HUDEP-2 (cell line): ENCODE data around the gene BANP.
"Not testable (repeated sequence)": the region's sequence is repeated elsewhere in the genome, so short reads cannot be mapped to it uniquely, and the experiment has no call there.

ENCODE experiments used
- DNase-seq, 76 experiments: peaks; one replicate each; lab custom pipeline; 2025; ENCODE audit not compliant: unreplicated experiment in 76 of 76; lab: John Stamatoyannopoulos, UW

Gene BANP

DNA sequence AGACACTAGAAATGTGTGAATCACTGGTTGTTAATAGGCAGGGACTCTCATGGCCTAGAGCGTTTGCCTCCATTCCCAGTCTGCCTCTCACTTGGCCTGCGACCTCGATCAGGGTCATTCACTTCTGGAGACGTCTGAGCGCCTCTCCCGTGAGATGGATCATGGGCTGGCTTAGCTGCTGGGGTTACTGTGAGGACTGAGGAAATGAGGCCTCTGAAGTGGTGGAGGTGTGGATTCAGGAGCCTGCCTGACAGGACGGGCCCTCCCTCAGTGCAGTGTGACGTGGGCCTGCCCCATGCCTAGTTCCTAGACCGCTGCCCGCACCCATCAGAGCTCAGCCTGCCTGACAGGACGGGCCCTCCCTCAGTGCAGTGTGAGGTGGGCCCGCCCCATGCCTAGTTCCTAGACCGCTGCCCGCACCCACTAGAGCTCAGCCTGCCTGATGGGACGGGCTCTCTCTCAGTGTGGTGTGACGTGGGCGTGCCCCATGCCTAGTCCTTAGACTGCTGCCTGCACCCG lies 61.9 kb downstream of the BANP start:
- DNase-seq, result no peak

DNA sequence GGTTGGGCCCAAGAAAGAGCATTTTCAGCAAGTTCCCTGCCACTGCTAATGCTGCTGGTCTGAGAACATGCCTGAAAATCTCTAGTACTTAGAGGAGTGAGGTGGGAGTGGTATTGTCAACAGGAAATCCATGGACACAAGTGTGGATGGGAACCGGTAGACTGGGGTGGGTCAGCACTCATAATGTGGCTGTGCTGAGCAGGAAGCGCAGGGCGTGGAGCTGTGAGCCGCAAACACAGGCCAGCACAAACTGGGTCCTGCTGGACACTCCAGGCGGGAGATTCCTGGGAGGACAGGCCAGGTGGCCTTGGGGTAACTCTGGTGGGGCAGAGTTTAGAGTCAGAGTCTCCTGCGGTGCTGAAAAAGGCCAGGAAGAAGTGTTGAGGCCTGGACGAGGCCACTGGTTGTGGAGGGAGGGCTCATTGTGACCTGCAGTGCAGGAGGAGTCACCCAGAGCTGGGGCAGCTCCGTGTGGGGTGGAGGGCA lies 62.6 kb downstream of the BANP start:
- no peak for DNase-seq

DNA sequence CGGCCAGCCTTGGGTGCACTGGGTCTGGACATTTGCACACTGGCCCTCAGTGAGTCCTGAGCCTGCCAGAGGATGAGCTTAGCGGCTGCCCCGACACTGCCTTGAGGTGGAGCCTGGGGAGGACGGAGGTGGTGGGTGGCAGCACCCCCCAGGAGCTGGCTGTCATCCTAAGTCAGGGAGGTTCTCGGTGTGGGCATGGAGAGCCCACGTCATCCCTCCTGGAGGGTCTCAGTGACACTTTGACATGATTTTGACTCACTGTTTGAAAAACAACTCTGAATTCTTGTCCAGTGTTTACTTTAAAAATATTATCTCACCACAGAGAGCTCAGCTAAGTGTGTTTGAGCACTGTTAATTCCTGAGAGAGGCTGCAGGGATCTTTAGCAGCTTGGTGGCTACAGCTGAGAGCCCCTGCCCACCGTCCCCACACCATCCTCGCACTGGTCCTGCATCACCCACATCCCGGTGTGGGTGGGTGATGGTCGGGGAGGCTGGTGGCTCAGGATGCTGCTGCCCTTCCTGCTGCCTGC lies 63.1 kb downstream of the BANP start:
- DNase-seq, result no peak

DNA sequence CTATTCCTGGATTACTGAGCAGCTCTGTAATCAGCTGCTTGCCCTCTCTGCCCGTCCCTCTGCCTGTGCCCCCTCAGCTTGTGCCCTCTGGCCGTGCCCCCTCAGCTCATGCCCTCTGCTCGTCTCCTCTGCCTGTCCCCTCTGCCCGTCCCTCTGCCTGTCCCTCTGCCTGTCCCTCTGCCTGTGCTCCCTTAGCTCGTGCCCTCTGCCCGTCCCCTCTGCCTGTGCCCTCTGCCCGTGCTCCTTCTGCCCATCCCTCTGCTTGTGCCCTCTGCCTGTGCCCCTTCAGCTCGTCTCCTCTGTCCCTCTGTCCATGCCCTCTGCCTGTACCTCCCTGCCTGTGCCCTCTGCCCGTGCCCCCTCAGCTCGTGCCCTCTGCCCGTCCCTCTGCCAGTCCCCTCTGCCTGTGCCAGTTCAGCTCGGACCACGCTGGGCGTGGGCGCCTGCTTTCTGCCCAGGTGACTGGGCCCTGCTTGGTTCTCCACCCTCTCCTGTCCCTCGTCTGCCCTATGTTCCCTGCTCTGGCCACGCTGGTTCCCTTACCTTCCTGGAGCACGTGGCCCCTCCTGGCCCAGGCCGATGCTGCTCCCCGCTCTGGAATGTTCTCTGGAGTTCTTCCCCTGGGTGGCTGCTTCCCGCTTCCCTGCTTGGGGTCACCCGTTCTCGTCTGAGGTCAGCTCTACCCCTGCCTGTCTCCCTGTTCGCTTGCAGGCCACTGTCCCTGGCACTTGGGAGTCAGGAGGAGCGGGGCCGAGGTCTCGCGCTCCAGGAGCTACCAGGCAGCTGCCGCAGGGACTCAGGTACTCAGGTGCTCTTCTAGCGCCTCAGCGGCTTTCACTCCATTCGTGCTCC lies 63.9 kb downstream of the BANP start:
- no peak for DNase-seq

- no peak for DNase-seq
These were observed 64.5 kb downstream of the BANP start for GRCh38 chr16:88015806-88016140.

DNA sequence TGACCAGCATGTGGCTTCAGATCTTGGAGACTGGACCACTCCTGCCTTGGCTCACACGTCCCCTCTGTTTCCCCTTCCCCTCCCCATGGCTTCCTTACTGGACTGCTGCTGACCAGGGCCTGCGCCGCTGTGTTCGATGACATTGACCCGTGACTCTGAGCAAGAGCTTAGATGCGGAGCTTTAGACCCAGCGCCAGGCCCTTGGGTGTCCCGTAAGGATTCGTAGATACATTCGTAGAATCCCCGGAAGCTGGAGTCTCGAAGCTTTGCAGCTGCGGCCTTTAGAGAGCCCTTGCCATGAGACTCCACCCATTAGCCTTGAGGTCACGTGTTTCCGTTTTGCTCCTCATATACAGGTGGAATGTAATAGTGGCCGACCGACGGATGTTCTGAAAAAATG lies 65.2 kb downstream of the BANP start:
- not testable (repeated sequence) for DNase-seq

DNA sequence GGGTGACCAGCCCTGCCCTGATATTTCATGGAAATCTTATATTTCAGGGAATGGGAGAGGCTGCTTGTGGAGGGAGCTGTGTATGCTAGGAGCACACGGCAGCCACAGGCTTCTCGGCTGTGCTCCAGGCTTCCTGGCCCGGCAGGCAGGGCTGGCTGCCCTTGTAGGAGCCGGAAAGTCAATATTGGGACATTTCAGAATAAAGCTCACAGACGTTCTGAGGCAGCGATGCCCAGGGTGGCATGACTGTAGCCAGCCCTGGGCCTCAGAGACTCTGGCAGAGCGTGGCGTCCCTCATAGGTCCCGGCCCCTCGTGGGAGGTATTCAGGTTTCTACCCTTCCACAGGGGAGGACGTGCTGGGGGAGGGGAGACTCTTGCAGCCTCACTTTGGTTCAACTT lies 65.7 kb downstream of the BANP start:
- DNase-seq, result no peak

GRCh38 chr16:88017587-88018101 lies 66.4 kb downstream of the BANP start:
- no peak for DNase-seq

DNA sequence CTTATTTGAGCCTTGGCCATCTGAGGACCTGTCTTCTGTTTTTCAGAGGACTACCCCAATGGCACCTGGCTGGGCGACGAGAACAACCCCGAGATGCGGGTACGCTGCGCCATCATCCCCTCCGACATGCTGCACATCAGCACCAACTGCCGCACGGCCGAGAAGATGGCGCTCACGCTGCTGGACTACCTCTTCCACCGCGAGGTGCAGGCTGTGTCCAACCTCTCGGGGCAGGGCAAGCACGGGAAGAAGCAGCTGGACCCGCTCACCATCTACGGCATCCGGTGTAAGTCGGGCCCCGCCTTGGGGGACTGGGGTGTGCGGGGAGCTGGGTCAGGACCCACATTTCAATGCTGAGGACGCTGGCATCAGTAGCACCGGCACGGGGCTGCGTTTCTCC lies 67.1 kb downstream of the BANP start:
- DNase-seq, result not testable (repeated sequence)

DNA sequence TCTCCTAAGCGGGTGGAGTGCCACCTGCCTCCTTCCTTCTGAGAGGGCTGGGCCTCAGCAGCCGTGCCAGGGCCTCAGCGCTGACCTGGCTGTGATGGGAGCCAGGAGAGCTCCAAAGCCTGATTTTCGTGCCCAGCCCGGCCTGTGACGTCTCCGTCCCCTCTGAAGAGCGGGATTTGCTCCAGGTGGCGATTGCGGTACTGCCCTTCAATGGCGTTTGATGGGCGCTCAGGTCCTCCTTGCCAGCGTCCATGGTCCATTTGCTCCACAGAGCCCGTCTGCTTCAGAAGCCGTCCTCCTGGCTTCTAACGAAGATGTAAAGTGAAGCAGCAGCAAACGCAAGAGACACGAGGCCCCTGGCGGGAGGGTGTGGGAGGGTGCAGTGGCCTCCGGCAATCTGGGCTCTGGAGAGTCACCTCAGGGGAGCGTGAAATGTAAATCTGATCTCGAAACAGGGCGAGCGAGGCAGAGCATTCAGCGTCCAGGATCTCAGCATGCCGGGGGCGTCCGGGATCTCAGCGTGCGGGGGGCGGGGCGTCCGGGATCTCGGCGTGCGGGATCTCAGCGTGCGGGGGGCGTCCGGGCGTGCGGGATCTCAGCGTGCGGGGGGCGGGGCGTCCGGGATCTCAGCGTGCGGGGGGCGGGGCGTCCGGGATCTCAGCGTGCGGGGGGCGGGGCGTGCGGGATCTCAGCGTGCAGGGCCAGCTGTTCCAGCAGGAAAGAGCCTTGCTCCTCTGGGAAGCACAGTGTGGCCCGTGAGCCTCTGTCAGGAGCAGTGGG lies 68.0 kb downstream of the BANP start:
- not testable (repeated sequence) for DNase-seq

GRCh38 chr16:88019821-88020515 lies 68.7 kb downstream of the BANP start:
- DNase-seq, result no peak

GRCh38 chr16:88020516-88020885 lies 69.3 kb downstream of the BANP start:
- DNase-seq, result no peak

DNA sequence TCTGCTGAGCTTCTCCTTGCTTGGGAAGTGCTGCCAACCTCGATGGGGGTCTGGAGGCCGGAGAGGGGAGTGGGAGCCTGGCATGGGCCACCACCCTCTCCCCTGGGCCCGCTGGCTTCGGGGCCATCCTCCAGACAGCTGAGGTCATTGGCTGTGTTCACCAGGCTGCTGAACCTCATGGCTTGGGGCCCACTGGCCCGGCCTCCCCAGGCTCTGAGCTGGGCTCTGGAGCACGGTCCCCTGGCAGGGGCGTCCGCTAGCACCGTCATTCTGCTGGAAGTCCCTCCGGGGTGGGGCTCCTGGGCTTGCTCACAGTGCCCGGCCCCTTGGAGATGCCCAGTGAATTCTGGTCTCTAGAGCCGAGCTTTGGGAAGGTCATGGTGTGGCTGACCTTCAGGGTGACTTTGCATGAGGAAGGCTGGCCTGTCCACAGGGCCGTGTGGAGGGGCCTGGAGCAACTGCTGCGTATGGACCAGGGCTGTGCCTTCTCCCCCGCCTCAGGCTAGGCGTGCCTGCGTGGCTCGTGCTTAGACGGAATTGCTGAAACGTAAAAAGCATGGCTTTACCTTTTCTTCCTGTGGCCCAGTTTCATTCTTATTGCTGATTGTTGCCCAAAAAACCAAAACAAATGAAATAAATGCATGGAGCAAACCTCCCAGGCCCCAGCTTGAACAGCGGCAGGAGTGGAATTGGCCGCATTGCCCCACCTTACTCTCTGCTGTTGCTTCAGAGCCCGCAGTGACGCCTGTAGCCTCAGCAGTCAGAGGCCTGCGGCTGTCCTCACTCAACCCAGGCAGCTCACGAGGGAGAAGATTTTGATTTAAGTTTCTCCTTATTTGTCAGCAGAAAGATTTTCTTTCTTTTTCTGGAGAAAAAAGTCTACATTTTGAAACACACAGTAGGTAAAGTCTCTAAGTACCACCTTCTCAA lies 70.1 kb downstream of the BANP start:
- not testable (repeated sequence) for DNase-seq

GRCh38 chr16:88022076-88023042 lies 71.1 kb downstream of the BANP start:
- no peak for DNase-seq

GRCh38 chr16:88023366-88023765 lies 72.1 kb downstream of the BANP start:
- no peak for DNase-seq

- DNase-seq, result no peak
These were observed 72.6 kb downstream of the BANP start for GRCh38 chr16:88023786-88024185.

DNA sequence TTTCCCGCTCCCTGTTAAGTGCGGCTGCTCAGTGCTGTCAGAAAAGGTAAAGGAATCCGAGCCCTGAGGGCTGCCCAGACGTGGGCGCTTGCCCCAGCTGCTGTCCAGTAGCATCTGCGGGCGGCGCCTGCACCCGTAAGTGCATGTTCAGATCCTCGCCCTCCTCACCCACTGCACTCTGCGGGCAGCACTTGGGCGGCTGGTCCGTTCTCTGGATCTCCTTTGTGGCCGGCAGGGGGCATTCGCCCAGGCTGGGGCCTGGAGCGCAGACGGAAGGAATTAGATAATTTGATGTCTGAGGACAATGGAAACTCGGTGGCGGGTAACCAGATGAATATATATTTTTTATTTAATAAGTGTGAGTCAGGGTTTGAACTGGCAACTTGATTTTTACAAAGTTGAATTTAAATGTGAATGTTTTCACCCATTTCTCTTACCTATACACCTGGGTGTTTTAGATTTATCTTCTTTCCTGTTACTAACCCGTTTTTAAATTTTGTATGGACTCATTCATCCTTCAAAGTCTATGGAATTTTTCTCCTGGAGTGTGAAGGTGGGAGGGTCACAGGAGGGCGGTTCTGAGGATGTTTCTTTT lies 73.4 kb downstream of the BANP start:
- DNase-seq, result peak in 1 of 76 experiments; percentile 4

DNA sequence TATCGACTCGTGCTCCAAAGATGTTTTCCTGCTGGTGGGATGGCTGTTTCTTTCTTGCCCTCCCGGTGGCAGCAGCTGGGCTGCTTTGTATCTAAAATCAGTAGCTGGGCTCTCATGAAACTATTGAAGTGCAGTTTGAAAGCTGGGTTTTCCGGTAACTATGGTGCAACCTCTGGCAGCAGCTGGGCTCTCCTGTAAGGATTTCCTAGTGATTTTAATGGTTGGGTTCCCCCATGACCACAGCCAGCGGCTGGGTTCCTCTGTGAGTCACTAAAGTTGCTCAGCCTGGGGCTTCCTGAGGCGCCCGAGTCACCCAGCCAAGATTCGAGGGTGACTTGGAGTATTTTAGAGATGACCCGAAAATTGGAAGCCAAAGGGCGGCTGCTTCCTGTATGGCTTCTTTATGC lies 73.9 kb downstream of the BANP start:
- not testable (repeated sequence) for DNase-seq
